Gastrocnemius medialis (tissue), 4 donors: ENCODE results near the gene CD2AP. TPM values are rescaled to one million over a fixed set of nuclear protein-coding genes. Genes with fewer than 3 reads are reported as not detected.

Experiments used
- ATAC-seq, 2 donors: fragments of 150-250 bp; one replicate each; pipeline ENCODE4 v1.9.1; 2016
- DNase-seq, 2 donors: peaks; one replicate each; pipeline ENCODE4 v3.0.0-alpha.2; 2019
- H3K27ac ChIP-seq, 4 donors: fragments of 200-600 bp; sonication (generic); 1 replicate in 1 of 4; 2 replicates in 3 of 4; pipeline ENCODE4 v1.5.1; 2016 to 2018; ENCODE audit warnings: mild to moderate bottlenecking in 2 of 4, moderate library complexity in 1 of 4
- H3K27me3 ChIP-seq, 3 donors: fragments of 200-600 bp; sonication (generic) in 2 of 3; 1 replicate in 1 of 3; 2 replicates in 2 of 3; pipeline versions ENCODE4 v1.5.1 to v1.6.0; 2016 to 2019; ENCODE audit warnings: mild to moderate bottlenecking in 1 of 3, moderate library complexity in 1 of 3
- H3K36me3 ChIP-seq, 2 donors: fragments of 200-600 bp; sonication (generic) in 1 of 2; one replicate each; pipeline ENCODE4 v1.5.1; 2017 to 2018
- H3K4me1 ChIP-seq, 2 donors: fragments of 200-600 bp; sonication (generic) in 1 of 2; one replicate each; pipeline ENCODE4 v1.5.1; 2016 to 2017; ENCODE audit warnings: mild to moderate bottlenecking in 2 of 2
- H3K4me3 ChIP-seq, 4 donors: fragments of 200-600 bp; sonication (generic) in 3 of 4; 1 replicate in 1 of 4; 2 replicates in 3 of 4; pipeline ENCODE4 v1.5.1; 2016 to 2019; ENCODE audit warnings: mild to moderate bottlenecking in 2 of 4
- H3K9me3 ChIP-seq, 3 donors: fragments of 200-600 bp; sonication (generic) in 2 of 3; 1 replicate in 1 of 3; 2 replicates in 2 of 3; pipeline ENCODE4 v1.5.1; 2016 to 2019
- POLR2A ChIP-seq, 2 donors: fragments of 450-650 bp; IDR thresholded peaks; one replicate each; pipeline ENCODE4 v1.6.1; 2017; ENCODE audit warnings: antibody characterized with exemption in 2 of 2, mild to moderate bottlenecking in 2 of 2, moderate library complexity in 2 of 2
- in situ Hi-C, 4 donors: fragments of 200-750 bp; cut with MboI; loops; one replicate each; pipeline versions ENCODE4 v1.15.0 to v1.8.0; 2017; ENCODE audit warnings: low sequenced_read_pairs in 4 of 4
- intact Hi-C: fragments of 100-400 bp; cut with DNase I; formaldehyde crosslinking; loops from one replicate; pipeline ENCODE4 v1.15.1; 2023; ENCODE audit warnings: low total_unique reads
- total RNA-seq, 4 donors: library from RNA; depleted of rRNA; stranded (reverse); fragments of >200 nt; gene quantifications; one replicate each; pipeline versions ENCODE4 v1.1.0 to v1.2.3, GENCODE V29; 2016
- TF ChIP-seq, protein P1 (sequence below), 5 experiments: fragments of 450-650 bp in 3 of 5; fragments of 200-600 bp in 2 of 5; sonication (generic) in 2 of 5; IDR thresholded peaks in 4 of 5; conservative IDR thresholded peaks in 1 of 5; 1 replicate in 4 of 5; 2 replicates in 1 of 5; pipeline ENCODE4 v1.5.1; 2016 to 2019; ENCODE audit warnings: antibody characterized with exemption in 5 of 5, mild to moderate bottlenecking in 3 of 5, moderate library complexity in 3 of 5

CD2AP gene
- total RNA-seq, 4 donors from 2014 or later: 6.9 to 14.1 (median 8.6) TPM

DNA sequence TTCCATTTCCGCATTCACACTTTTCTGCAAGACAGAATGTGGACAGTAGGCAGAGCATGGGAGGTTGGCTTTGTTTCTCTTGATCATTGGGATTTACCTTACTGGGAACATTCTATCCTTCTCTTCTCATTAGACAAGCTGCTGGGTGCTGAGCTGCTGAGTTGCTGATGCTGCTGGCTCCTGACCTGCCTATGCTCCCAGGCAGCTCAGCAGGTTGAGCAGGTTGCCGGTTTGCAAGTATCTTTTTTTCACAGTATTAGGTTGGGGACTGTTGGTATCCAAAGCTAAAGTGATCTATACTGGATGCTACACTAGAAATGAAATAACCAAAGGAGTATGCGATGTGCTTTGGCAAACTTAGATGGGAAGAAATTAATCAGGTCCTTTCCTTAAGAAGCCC lies 197.1 kb downstream of the CD2AP start:
- DNase-seq (no peak), ATAC-seq (no peak)
- Histone ChIP-seq H3K9me3 (no peaks in the 10 kb centered on the region), H3K27me3 (no peaks in the 10 kb centered on the region), H3K4me3 (no peak overlapping the region), H3K36me3 (no peaks in the 10 kb centered on the region), H3K27ac (no peak overlapping the region), H3K4me1 (peaks cover 0 to 7% of the 10 kb centered on the region in 2 donors)
- in situ Hi-C loops: no loop called here
- no peak for TF ChIP-seq POLR2A (IDR thresholded peaks at IDR 0.05)
- TF ChIP-seq, protein P1, sequence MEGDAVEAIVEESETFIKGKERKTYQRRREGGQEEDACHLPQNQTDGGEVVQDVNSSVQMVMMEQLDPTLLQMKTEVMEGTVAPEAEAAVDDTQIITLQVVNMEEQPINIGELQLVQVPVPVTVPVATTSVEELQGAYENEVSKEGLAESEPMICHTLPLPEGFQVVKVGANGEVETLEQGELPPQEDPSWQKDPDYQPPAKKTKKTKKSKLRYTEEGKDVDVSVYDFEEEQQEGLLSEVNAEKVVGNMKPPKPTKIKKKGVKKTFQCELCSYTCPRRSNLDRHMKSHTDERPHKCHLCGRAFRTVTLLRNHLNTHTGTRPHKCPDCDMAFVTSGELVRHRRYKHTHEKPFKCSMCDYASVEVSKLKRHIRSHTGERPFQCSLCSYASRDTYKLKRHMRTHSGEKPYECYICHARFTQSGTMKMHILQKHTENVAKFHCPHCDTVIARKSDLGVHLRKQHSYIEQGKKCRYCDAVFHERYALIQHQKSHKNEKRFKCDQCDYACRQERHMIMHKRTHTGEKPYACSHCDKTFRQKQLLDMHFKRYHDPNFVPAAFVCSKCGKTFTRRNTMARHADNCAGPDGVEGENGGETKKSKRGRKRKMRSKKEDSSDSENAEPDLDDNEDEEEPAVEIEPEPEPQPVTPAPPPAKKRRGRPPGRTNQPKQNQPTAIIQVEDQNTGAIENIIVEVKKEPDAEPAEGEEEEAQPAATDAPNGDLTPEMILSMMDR (IDR thresholded peaks at IDR 0.05 in 4 of 5, conservative IDR thresholded peaks at IDR 0.05 in 1 of 5): no peak
- intact Hi-C loops: no loop called here

Other genes with a start within 250 kb of the CD2AP start
- gene TNFRSF21, start 167.9 kb upstream of the CD2AP start, total RNA-seq: 1 to 10 TPM; 2.8 to 5.3 (median 3.7) TPM
- gene ADGRF4, start 220.8 kb downstream of the CD2AP start, total RNA-seq: under 1 TPM in 1 of 4 donors, not detected in 3; 0.07 TPM